Measurements from ENCODE around the gene SEL1L3.
"Not testable (repeated sequence)": the region's sequence is repeated elsewhere in the genome, so short reads cannot be mapped to it uniquely, and the experiment has no call there.

The SEL1L3 gene

DNA sequence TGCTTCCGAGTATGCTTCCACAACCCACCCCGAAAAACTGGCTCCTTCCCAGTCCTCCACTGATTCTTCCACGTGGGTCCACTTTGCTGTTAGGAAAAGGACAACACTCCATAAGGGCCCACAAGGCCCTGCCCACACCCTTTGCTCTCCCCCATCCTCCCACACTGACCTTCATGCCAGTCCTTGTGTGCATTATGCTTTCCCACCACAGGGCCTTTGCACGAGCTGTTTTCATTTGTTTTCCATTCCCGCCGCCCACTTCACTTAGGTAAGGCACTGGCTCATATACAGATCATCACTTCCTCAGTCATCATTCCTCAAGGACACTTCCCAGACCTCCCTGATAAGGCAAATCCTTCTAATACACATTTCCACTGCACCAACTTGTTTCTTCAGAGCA lies 16.8 kb upstream of the SEL1L3 start:
- DNase-seq (ENCODE audit: low read depth) = no peak

DNA sequence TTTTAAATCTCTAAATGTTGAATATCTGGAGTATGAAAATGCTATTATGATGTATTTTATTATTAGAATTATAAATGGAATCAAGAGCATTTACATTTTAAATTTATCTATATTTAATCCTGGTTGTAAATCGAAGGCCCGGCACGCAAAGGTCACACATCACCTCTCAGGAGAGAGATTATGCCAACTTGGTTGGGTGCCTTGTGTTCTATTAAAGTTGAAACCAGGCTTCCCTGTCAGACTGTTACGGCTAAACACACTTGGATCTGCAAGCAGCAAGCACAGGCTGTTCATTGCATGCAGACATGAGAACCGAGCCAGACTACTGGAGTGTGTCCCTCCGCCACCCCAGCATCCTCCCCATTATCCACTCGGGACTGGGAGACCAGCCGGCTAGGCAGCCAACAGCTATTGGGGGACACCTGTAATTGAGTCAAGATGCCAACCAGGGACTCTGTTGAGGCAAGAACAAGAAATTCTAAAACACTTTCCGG lies 16.4 kb upstream of the SEL1L3 start:
- no peak for DNase-seq (ENCODE audit: low read depth)

DNA sequence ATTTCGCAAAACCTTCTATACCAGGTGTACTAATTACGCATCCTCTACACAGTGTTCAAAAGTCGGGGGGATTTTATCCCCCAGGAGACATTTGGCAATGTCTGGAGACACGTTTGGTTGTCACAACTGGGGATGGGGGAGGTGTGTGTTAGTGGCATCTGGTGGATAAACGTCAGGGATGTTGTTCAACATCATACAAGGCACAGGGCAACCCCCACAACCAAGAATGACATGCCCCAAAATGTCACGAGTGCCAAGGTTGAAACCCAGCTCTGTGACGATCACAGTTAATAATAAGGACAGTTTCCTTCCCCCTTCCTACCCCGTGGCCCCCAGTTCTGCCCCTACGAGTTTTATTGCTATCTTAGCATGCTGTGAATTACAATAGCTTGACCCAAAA lies 15.9 kb upstream of the SEL1L3 start:
- no peak for DNase-seq (ENCODE audit: low read depth)

GRCh38 chr4:25875281-25875745 lies 12.5 kb upstream of the SEL1L3 start:
- DNase-seq (ENCODE audit: low read depth) = no peak

DNA sequence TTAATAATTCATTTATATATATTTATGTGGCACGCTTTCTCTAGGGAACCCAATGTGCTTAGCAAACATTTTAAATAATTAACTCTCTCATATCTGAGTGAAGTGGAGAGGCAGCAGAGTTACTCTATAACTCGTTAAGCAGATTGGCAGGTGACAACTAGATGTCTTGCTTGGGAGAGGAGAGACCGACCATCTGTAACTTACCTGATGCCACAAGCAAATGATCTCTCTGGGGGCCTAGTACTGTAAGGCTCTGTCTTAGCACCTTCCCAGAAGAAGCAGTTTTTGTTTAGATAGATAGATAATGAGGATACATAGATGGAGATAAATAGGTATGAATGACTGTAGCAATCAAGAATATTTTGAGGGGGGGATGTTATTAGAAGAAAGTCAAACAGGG lies 11.9 kb upstream of the SEL1L3 start:
- DNase-seq (ENCODE audit: low read depth) = no peak

DNA sequence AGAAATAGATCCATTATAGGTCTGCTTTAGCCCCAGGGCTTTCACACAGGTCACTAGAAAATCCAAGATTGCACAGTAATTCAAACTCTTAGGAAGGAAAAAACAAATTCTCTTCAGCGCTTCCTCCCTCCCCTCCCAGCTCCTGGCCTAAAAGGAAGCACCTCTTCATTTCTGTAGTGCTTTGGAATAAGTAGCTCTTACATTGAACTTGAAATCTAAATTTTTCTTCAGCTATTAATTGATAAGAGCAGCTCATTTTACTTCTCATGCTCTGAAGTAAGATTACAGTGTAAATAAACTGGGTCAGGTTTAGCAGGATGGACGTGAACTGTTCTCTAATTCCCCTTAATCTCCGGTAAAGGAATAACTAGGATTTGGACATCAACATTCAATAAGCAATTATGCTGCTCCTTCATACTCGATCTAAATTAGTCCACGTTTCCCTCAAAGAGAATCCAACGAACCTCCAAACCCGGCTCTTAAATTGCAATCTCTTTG lies 10.9 kb upstream of the SEL1L3 start:
- DNase-seq (ENCODE audit: low read depth) = no peak

DNA sequence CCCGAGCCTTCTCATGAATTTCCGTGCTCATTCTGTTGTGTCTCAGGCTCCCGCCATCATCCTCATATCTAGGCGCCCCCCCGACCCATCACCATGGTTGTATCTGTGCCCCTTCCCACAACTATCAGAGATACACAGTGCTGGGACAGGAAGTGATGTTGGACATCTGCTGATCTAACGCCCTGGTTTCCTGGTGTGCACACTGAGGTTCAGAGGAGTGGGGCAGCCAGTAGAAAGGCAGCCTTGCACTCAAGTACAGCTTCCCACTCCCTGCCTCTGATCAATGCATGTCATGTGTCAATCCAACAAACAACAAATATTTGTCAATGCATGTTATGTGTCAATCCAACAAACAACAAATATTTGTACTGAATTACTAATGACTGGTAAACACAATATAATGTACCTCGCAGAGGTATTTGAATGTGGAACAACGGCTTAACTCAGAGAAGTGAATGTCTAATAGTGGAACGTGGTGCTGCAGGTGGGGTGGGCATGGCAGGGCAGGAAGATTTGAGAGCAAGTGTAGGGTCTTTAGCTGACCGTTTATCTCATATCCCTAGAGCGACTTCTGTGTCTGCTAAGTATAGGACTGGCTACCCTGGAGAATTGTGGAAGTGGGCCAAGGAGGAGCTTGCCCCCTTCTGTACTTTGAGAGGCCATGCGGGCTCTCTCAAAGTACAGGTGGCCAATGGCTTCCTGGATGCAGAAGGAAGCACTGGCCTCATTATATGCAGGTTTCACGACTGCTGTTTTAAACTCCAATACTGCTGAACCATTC lies 10.3 kb upstream of the SEL1L3 start:
- no peak for DNase-seq (ENCODE audit: low read depth)

GRCh38 chr4:25870081-25870480 lies 7.3 kb upstream of the SEL1L3 start:
- no peak for DNase-seq (ENCODE audit: low read depth)

DNA sequence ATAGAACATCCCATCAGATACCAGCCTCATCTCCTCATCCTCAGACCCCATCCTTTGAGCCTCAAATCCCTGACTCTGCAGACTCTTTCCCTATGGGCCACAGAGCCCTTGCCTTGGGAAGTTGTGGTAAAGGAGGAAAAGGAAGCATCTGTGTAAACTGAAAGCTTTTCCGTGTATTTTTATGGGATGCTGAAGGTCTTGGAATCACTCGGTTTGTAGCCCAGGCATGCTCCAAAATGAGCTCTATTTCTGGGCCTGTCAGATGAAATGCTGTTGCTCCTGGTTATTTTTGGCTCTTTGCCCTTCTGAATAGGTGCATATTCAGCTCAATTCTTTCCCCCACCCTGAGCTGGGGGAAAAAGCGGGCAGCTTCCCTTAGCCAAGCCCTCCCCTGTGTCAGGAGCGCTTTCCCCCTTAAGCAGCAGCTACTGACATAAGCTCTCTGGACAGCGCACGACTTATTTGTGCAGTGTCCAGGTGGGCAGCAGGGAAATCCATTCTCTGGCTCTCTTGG lies 5.0 kb upstream of the SEL1L3 start:
- DNase-seq (ENCODE audit: low read depth) = no peak

- not testable (repeated sequence) for DNase-seq (ENCODE audit: low read depth)
Measured at GRCh38 chr4:25866401-25866800, 3.6 kb upstream of the SEL1L3 start.

DNA sequence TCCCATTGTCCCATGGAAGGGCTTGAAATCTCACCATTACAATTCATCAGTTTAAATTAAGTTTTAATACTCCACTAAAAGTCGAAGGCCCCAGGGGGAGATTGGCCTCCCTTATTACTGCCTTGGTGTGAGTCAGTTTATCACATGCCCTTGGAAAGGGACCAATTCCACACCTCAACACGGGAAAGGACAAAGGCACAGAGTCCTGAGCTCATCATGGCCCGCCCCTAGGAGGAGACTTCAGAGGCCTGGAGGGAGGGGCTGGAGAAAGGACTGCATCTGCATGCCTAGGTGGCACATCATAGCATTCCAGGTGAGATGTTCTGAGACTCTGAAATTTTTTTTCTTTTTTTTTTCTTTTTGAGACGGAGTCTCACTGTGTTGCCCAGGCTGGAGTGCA lies 2.8 kb upstream of the SEL1L3 start:
- no peak for DNase-seq (ENCODE audit: low read depth)

- DNase-seq (ENCODE audit: low read depth) = no peak
Measured at GRCh38 chr4:25863831-25864418, 1.1 kb upstream of the SEL1L3 start.

- no peak for DNase-seq (ENCODE audit: low read depth)
Measured at GRCh38 chr4:25863347-25863784, 578 bp upstream of the SEL1L3 start.

DNA sequence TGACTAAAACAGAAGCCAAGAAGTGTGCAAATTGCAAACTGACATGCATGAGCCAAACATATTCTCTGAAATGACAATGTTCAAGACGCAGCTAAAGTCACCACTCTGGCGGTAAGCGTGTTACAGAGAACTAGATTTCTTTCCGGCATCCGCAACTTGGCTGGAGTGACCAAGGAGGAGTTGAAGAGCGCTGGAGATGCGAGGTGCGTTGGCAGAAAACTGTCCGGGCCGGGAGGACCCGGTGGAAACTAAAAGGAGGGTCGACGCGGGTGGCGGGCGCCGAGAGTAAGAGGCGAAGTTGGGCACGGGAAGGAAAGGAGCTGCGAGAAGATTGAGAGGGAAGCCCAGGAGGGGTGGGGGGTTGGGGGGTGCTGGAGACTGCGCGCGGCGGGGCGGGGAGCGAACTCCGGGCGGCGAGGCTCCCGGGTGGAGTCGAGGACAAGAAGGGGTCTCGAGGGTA lies 807 bp downstream of the SEL1L3 start:
- peak; percentile 7 for DNase-seq (ENCODE audit: low read depth)

- DNase-seq (ENCODE audit: low read depth) = no peak
Measured at GRCh38 chr4:25861280-25861950, 1.4 kb downstream of the SEL1L3 start.

DNA sequence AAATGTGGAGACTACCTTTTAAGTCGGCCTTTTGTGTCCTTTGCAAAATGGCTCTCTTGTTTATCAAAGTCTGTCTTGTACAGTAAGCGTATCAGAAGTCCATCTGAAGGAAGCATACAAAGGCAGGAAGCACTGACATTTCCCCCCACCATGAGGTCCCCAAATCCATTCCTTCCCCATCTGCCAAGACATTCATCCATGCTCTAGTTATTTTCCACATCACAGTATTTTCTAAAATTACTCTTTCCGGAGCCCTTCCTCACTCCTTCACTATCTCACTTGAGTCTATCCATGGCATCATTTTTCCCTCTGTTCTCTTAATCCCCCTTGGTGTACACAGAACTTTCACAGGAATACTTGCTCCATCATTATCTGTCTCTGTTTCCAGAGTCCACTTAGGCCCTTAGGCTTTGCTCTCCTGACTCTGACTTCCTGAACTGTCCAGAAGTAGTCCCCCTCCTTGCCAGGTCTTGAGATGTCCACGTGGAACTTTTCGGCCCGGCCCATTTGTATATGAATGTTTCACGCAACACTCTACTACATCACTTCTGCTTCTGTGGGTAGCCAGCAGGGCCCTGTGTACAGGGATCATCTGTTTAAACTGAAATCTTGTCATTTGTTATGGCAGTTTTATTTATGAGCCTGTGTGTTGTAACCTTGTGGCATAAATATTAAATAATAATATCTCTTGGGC lies 2.1 kb downstream of the SEL1L3 start:
- DNase-seq (ENCODE audit: low read depth) = no peak

DNA sequence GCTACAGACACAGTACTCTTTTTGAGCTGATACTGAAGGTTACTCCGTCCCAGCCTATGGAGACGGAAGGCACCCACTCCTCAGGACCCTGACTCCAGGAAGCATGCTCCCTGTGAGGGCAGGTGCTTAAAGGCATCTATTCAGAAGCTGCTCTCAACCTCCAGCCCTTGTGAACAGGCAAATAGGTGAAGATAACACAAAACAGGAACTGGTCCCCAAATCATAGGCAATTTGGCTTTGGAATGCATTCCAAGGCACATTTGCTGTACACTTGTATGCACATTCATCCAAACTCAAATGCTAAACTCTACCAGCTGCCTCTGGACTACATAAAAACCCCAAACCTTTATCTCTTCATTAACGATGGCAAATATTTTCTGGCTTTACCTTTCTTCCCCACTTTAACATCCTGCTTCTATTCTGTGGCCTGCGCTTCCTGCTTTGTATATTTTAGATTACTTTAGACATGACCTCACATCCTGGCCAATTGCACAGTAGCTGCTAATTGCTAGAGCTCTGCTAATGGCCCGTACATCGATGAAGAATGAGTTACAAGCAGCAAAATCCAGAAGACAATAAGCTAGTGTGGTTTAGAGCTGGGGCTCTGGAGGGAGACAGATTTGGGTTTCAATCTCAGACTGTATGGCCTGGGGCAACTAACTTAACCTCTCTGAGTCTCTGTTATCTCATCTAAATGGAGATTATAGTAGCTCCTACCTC lies 3.2 kb downstream of the SEL1L3 start:
- peak; percentile 30 for DNase-seq (ENCODE audit: low read depth)

GRCh38 chr4:25857851-25858400 lies 4.9 kb downstream of the SEL1L3 start:
- DNase-seq (ENCODE audit: low read depth) = no peak

GRCh38 chr4:25857403-25857802 lies 5.4 kb downstream of the SEL1L3 start:
- DNase-seq (ENCODE audit: low read depth) = no peak

GRCh38 chr4:25856756-25857155 lies 6.0 kb downstream of the SEL1L3 start:
- no peak for DNase-seq (ENCODE audit: low read depth)

GRCh38 chr4:25852103-25852502 lies 10.7 kb downstream of the SEL1L3 start:
- no peak for DNase-seq (ENCODE audit: low read depth)

Data from T follicular helper cell (primary cell).